Ishikawa (cell line): ENCODE results near the gene MYOF.

Experiments used
- CREB1 ChIP-seq: IDR thresholded peaks from 2 replicates; pipeline ENCODE4 v1.6.1; 2012; ENCODE audit warnings: low read depth
- FOXM1 ChIP-seq: IDR thresholded peaks from 2 replicates; pipeline ENCODE4 v1.6.1; 2012; ENCODE audit warnings: low read depth, borderline replicate concordance
- NFIC ChIP-seq: IDR thresholded peaks from 2 replicates; pipeline ENCODE4 v1.6.1; 2012
- RAD21 ChIP-seq: IDR thresholded peaks from 2 replicates; pipeline ENCODE4 v1.6.1; 2012; ENCODE audit warnings: low read depth
- REST ChIP-seq: IDR thresholded peaks from 2 replicates; pipeline ENCODE4 v1.6.1; 2012; ENCODE audit warnings: low read depth, mild to moderate bottlenecking
- TAF1 ChIP-seq: IDR thresholded peaks from 2 replicates; pipeline ENCODE4 v1.6.1; 2012; ENCODE audit warnings: low read depth, mild to moderate bottlenecking
- TEAD4 ChIP-seq: IDR thresholded peaks from 2 replicates; pipeline ENCODE4 v1.6.1; 2012
- YY1 ChIP-seq: IDR thresholded peaks from 2 replicates; pipeline ENCODE4 v1.6.1; 2012; ENCODE audit warnings: low read depth

- TF ChIP-seq FOXM1 (no peak), YY1 (no peak), REST (no peak), TEAD4 (no peak), CREB1 (no peak), TAF1 (no peak), NFIC (no peak), RAD21 (no peak)
Measured at GRCh38 chr10:93299606-93300287, 182.4 kb downstream of the MYOF start.
